ENCODE measurements around the gene NMNAT3. TPM values are rescaled to one million over a fixed set of nuclear protein-coding genes. Genes with fewer than 3 reads are reported as not detected.

NMNAT3 gene
- total RNA-seq, 2 experiments from 2014 or later, result 0.15 TPM; not detected in 1

- TF ChIP-seq EZH2phosphoT487 (IDR thresholded peaks at IDR 0.05; ENCODE audit: borderline replicate concordance, low read depth, low read length), result no peak
- TF ChIP-seq CTCF (conservative IDR thresholded peaks at IDR 0.05; ENCODE audit: low read length), result no peak
- CTCF ChIA-PET (ENCODE audit: unreplicated experiment), result no interaction called here
Measured at GRCh38 chr3:139555249-139555648, 122.5 kb downstream of the NMNAT3 start.

GRCh38 chr3:139554628-139555027 is 123.1 kb downstream of the NMNAT3 start:
- no peak for DNase-seq (ENCODE audit: low spot score)
- Histone ChIP-seq H3K4me3 (ENCODE audit: low read depth, low read length, poor library complexity, severe bottlenecking) (no peak overlapping the region), H3K36me3 (ENCODE audit: insufficient read depth, low read length) (no peaks in the 10 kb centered on the region), H3K27ac (ENCODE audit: low read depth, low read length, poor library complexity, severe bottlenecking) (no peak overlapping the region), H3K4me2 (ENCODE audit: low read length) (no peak overlapping the region), H4K20me1 (ENCODE audit: insufficient read depth, low read length) (no peaks in the 10 kb centered on the region), H2AFZ (ENCODE audit: low read length) (no peak overlapping the region), H3K9me3 (ENCODE audit: low read length) (no peaks in the 10 kb centered on the region), H3K4me1 (ENCODE audit: insufficient read depth, low read length, poor library complexity, severe bottlenecking) (no peaks in the 10 kb centered on the region), H3K79me2 (ENCODE audit: insufficient read depth, low read depth, low read length) (no peaks in the 10 kb centered on the region), H3K9me2 (ENCODE audit: insufficient read depth, low read length) (no peaks in the 10 kb centered on the region)
- BruUV-seq (replicated peaks), result no TSS peak
- intact Hi-C loops (cut with micrococcal nuclease; ENCODE audit: unreplicated experiment), result no loop called here
- TF ChIP-seq CTCF (conservative IDR thresholded peaks at IDR 0.05; ENCODE audit: low read length) (no peak), EZH2phosphoT487 (IDR thresholded peaks at IDR 0.05; ENCODE audit: borderline replicate concordance, low read depth, low read length) (no peak)
- ChIA-PET CTCF (ENCODE audit: unreplicated experiment) (no interaction called here), POLR2A (no interaction called here)

More at GRCh38 chr3:139555249-139555648, 122.5 kb downstream of the NMNAT3 start:
- H3K9me3 ChIP-seq (ENCODE audit: low read length), result no peaks in the 10 kb centered on the region
- no peaks in the 10 kb centered on the region for H3K4me1 ChIP-seq (ENCODE audit: insufficient read depth, low read length, poor library complexity, severe bottlenecking)
- no peak overlapping the region for H3K4me2 ChIP-seq (ENCODE audit: low read length)
- DNase-seq (ENCODE audit: low spot score), result no peak
- no peak overlapping the region for H3K27ac ChIP-seq (ENCODE audit: low read depth, low read length, poor library complexity, severe bottlenecking)
- no peaks in the 10 kb centered on the region for H3K9me2 ChIP-seq (ENCODE audit: insufficient read depth, low read length)
- no TSS peak for BruUV-seq (replicated peaks)
- H4K20me1 ChIP-seq (ENCODE audit: insufficient read depth, low read length), result no peaks in the 10 kb centered on the region
- H3K79me2 ChIP-seq (ENCODE audit: insufficient read depth, low read depth, low read length), result no peaks in the 10 kb centered on the region
- intact Hi-C loops (cut with micrococcal nuclease; ENCODE audit: unreplicated experiment), result no loop called here
- H2AFZ ChIP-seq (ENCODE audit: low read length), result no peak overlapping the region
- POLR2A ChIA-PET, result no interaction called here
- no peak overlapping the region for H3K4me3 ChIP-seq (ENCODE audit: low read depth, low read length, poor library complexity, severe bottlenecking)
- no peaks in the 10 kb centered on the region for H3K36me3 ChIP-seq (ENCODE audit: insufficient read depth, low read length)

- no peaks in the 10 kb centered on the region for H3K9me3 ChIP-seq (ENCODE audit: low read length)
- H3K4me2 ChIP-seq (ENCODE audit: low read length), result no peak overlapping the region
- H3K27ac ChIP-seq (ENCODE audit: low read depth, low read length, poor library complexity, severe bottlenecking), result no peak overlapping the region
- BruUV-seq (replicated peaks), result no TSS peak
- no peak overlapping the region for H3K4me3 ChIP-seq (ENCODE audit: low read depth, low read length, poor library complexity, severe bottlenecking)
- CTCF ChIA-PET (ENCODE audit: unreplicated experiment), result no interaction called here
- no peak for TF ChIP-seq EZH2phosphoT487 (IDR thresholded peaks at IDR 0.05; ENCODE audit: borderline replicate concordance, low read depth, low read length)
- no peak for TF ChIP-seq CTCF (conservative IDR thresholded peaks at IDR 0.05; ENCODE audit: low read length)
- intact Hi-C loops (cut with micrococcal nuclease; ENCODE audit: unreplicated experiment), result no loop called here
- no peaks in the 10 kb centered on the region for H3K9me2 ChIP-seq (ENCODE audit: insufficient read depth, low read length)
- POLR2A ChIA-PET, result no interaction called here
- H3K79me2 ChIP-seq (ENCODE audit: insufficient read depth, low read depth, low read length), result no peaks in the 10 kb centered on the region
- H4K20me1 ChIP-seq (ENCODE audit: insufficient read depth, low read length), result no peaks in the 10 kb centered on the region
- H3K36me3 ChIP-seq (ENCODE audit: insufficient read depth, low read length), result no peaks in the 10 kb centered on the region
- DNase-seq (ENCODE audit: low spot score), result no peak
- no peaks in the 10 kb centered on the region for H3K4me1 ChIP-seq (ENCODE audit: insufficient read depth, low read length, poor library complexity, severe bottlenecking)
- H2AFZ ChIP-seq (ENCODE audit: low read length), result no peak overlapping the region
Measured at GRCh38 chr3:139552632-139553365, 125.0 kb downstream of the NMNAT3 start.
